Upper lobe of left lung (tissue), 6 donors: ENCODE results near the gene PER3. TPM values are rescaled to one million over a fixed set of nuclear protein-coding genes. Genes with fewer than 3 reads are reported as not detected.

Source experiments
- ATAC-seq, 2 donors: fragments of 200-7000 bp; cut with Tn5 transposase; one replicate each; pipeline ENCODE4 v1.9.1; 2022; ENCODE audit warnings: mild to moderate bottlenecking in 2 of 2, moderate library complexity in 2 of 2; ENCODE audit not compliant: low FRiP score in 2 of 2
- DNase-seq, 2 donors: peaks; one replicate each; pipeline ENCODE4 v3.0.0-alpha.2; 2019 to 2020
- H3K27ac ChIP-seq, 4 donors: fragments of 200-600 bp; sonication (generic); one replicate each; pipeline ENCODE4 v1.5.1; 2016 to 2019
- H3K27me3 ChIP-seq, 4 donors: fragments of 200-600 bp; sonication (generic); one replicate each; pipeline ENCODE4 v1.5.1; 2017 to 2019
- H3K36me3 ChIP-seq, 4 donors: fragments of 200-600 bp; sonication (generic); one replicate each; pipeline ENCODE4 v1.5.1; 2016 to 2019
- H3K4me1 ChIP-seq, 4 donors: fragments of 200-600 bp; sonication (generic); one replicate each; pipeline ENCODE4 v1.5.1; 2018 to 2019
- H3K4me3 ChIP-seq, 4 donors: fragments of 200-600 bp; sonication (generic); one replicate each; pipeline ENCODE4 v1.5.1; 2017 to 2019; ENCODE audit warnings: mild to moderate bottlenecking in 2 of 4, moderate library complexity in 1 of 4
- H3K9me3 ChIP-seq, 4 donors: fragments of 200-600 bp; sonication (generic); one replicate each; pipeline ENCODE4 v1.5.1; 2018 to 2019
- CTCF ChIP-seq, 6 experiments: fragments of 450-650 bp in 4 of 6; fragments of 200-600 bp in 2 of 6; sonication (generic) in 2 of 6; IDR thresholded peaks; one replicate each; pipeline ENCODE4 v1.5.1; 2016 to 2019; ENCODE audit warnings: antibody characterized with exemption in 6 of 6
- EP300 ChIP-seq, 4 donors: sonication (generic); formaldehyde crosslinking; IDR thresholded peaks; one replicate each; pipeline ENCODE4 v1.5.1; 2017; ENCODE audit warnings: antibody characterized with exemption in 4 of 4, control low read depth in 2 of 4
- POLR2A ChIP-seq, 4 donors: fragments of 450-650 bp; IDR thresholded peaks; one replicate each; pipeline ENCODE4 v1.5.1; 2016 to 2017; ENCODE audit warnings: antibody characterized with exemption in 4 of 4, mild to moderate bottlenecking in 2 of 4
- POLR2AphosphoS5 ChIP-seq, 2 donors: sonication (generic); formaldehyde crosslinking; IDR thresholded peaks; one replicate each; pipeline ENCODE4 v1.5.1; 2017; ENCODE audit warnings: antibody characterized with exemption in 2 of 2
- WGBS, 2 donors: methylation state at CpG; one replicate each; pipeline ENCODE4 v1.1.5; 2017 to 2018; 5-methylcytosine and 5-hydroxymethylcytosine counted together
- total RNA-seq, 6 donors: library from RNA; depleted of rRNA in 4 of 6; stranded (reverse); fragments of >200 nt in 4 of 6; gene quantifications; one replicate each; pipeline versions ENCODE4 v1.1.0 to v1.2.1, GENCODE V29; 2016 to 2021
- donor health status: DM: no; HTN: no; CAD: no; lungs with moderate emphysema.
- donor health status: DM: no; HTN: yes; CAD: no; lungs with severe emphysema.

PER3 gene
- total RNA-seq, 6 donors from 2014 or later: 20.1 to 43.0 (median 26.9) TPM

- no peaks in the 10 kb centered on the region for H3K4me1 ChIP-seq
- H3K27me3 ChIP-seq: no peaks in the 10 kb centered on the region
- H3K4me3 ChIP-seq: no peak overlapping the region
- no peak for ATAC-seq
- DNase-seq: peak in 1 of 2 donors; percentile 50
- H3K9me3 ChIP-seq: no peaks in the 10 kb centered on the region
- TF ChIP-seq POLR2AphosphoS5 (IDR thresholded peaks at IDR 0.05) (no peak), EP300 (IDR thresholded peaks at IDR 0.05) (no peak), POLR2A (IDR thresholded peaks at IDR 0.05) (no peak), CTCF (IDR thresholded peaks at IDR 0.05) (no peak)
- H3K36me3 ChIP-seq: no peaks in the 10 kb centered on the region
- 84 to 89% methylated on average over 13 to 16 of the region's 16 CpGs for WGBS, 2 donors
- no peak overlapping the region for H3K27ac ChIP-seq
These were observed 81.9 kb downstream of the PER3 start for GRCh38 chr1:7865978-7866377.

- TF ChIP-seq POLR2AphosphoS5 (IDR thresholded peaks at IDR 0.05) (no peak), EP300 (IDR thresholded peaks at IDR 0.05) (no peak), CTCF (IDR thresholded peaks at IDR 0.05) (no peak), POLR2A (IDR thresholded peaks at IDR 0.05) (no peak)
- no peak overlapping the region for H3K27ac ChIP-seq
- no peak overlapping the region for H3K4me3 ChIP-seq
- H3K4me1 ChIP-seq: no peaks in the 10 kb centered on the region
- DNase-seq: no peak
- no peaks in the 10 kb centered on the region for H3K9me3 ChIP-seq
- ATAC-seq: no peak
- no peaks in the 10 kb centered on the region for H3K36me3 ChIP-seq
- no peaks in the 10 kb centered on the region for H3K27me3 ChIP-seq
- 74 to 91% methylated on average over 6 to 10 of the region's 10 CpGs for WGBS, 2 donors
These were observed 84.1 kb downstream of the PER3 start for GRCh38 chr1:7868070-7868780.

- Histone ChIP-seq H3K9me3 (no peaks in the 10 kb centered on the region), H3K4me3 (no peak overlapping the region), H3K4me1 (no peaks in the 10 kb centered on the region), H3K27me3 (no peaks in the 10 kb centered on the region), H3K27ac (no peak overlapping the region), H3K36me3 (no peaks in the 10 kb centered on the region)
- TF ChIP-seq POLR2AphosphoS5 (IDR thresholded peaks at IDR 0.05) (no peak), EP300 (IDR thresholded peaks at IDR 0.05) (no peak), CTCF (IDR thresholded peaks at IDR 0.05) (no peak), POLR2A (IDR thresholded peaks at IDR 0.05) (no peak)
- DNase-seq: peak in 1 of 2 donors; percentile 47
- no peak for ATAC-seq
- 88 to 89% methylated on average over 14 to 16 of the region's 16 CpGs for WGBS, 2 donors
These were observed 85.2 kb downstream of the PER3 start for GRCh38 chr1:7869136-7869920.

- H3K36me3 ChIP-seq: no peaks in the 10 kb centered on the region
- 69 to 71% methylated on average over 6 of the region's 6 CpGs for WGBS, 2 donors
- no peak for DNase-seq
- H3K9me3 ChIP-seq: no peaks in the 10 kb centered on the region
- TF ChIP-seq POLR2A (IDR thresholded peaks at IDR 0.05) (no peak), POLR2AphosphoS5 (IDR thresholded peaks at IDR 0.05) (no peak), CTCF (IDR thresholded peaks at IDR 0.05) (no peak), EP300 (IDR thresholded peaks at IDR 0.05) (no peak)
- H3K4me3 ChIP-seq: no peak overlapping the region
- no peak for ATAC-seq
- H3K27ac ChIP-seq: no peak overlapping the region
- no peaks in the 10 kb centered on the region for H3K4me1 ChIP-seq
- H3K27me3 ChIP-seq: no peaks in the 10 kb centered on the region
These were observed 87.0 kb downstream of the PER3 start for GRCh38 chr1:7871136-7871535.
